GM10248 (cell line): ENCODE measurements around the gene ATXN7L2.
A peak's percentile ranks its signal among the peaks of the same experiment; 100 is the strongest.

Experiments
- CTCF ChIA-PET: fragments of 300-600 bp; sonication (Branson Sonifier 250); formaldehyde crosslinking; extraction: SDS; loops from one replicate; lab custom pipeline; 2021; ENCODE audit warnings: antibody characterized with exemption; lab: Yijun Ruan, JAX
- POLR2A ChIA-PET: fragments of 350-650 bp; sonication (Branson Sonifier 250); formaldehyde crosslinking; extraction: SDS; loops from one replicate; lab custom pipeline; 2020; ENCODE audit warnings: antibody characterized with exemption; lab: Yijun Ruan, JAX
- DNase-seq: peaks from one replicate; pipeline ENCODE4 v3.0.0; 2012; ENCODE audit errors: extremely low spot score
- CTCF ChIP-seq: IDR thresholded peaks from 2 replicates; pipeline ENCODE4 v1.5.1; 2012; ENCODE audit warnings: mild to moderate bottlenecking, low read depth; ENCODE audit errors: extremely low read depth, missing control alignments, control extremely low read depth

The ATXN7L2 gene

GRCh38 chr1:109481646-109482045 lies 2.1 kb upstream of the ATXN7L2 start:
- POLR2A ChIA-PET = interaction anchor here (0.8 kb wide), 1 partner anchor 67 kb away, joined by 3 read pairs; the partner anchor contains the start of gene GNAI3
- TF ChIP-seq CTCF = no peak
- CTCF ChIA-PET = interaction anchor here (2.9 to 43.8 kb wide), 3 partner anchors 9 to 53 kb away, joined by 10 to 1898 read pairs (median 50); partner anchors contain the start of genes CYB561D1 and GPR61
- no peak for DNase-seq

GRCh38 chr1:109482242-109482641 lies 1.5 kb upstream of the ATXN7L2 start:
- CTCF ChIA-PET = interaction anchor here (2.0 to 43.8 kb wide), 4 partner anchors 12 to 502 kb away, joined by 6 to 1898 read pairs (median 29); partner anchors contain the start of genes AHCYL1, CYB561D1 and GPR61
- TF ChIP-seq CTCF = no peak
- POLR2A ChIA-PET = interaction anchor here (0.5 to 0.8 kb wide), 2 partner anchors 49 to 67 kb away, joined by 3 to 4 read pairs; partner anchors contain the start of gene GNAI3
- no peak for DNase-seq

- peak; percentile 24 for TF ChIP-seq CTCF
- POLR2A ChIA-PET = interaction anchor here (0.5 to 1.2 kb wide), 3 partner anchors 49 to 66 kb away, joined by 3 to 4 read pairs (median 3); partner anchors contain the start of gene GNAI3
- no peak for DNase-seq
- CTCF ChIA-PET = interaction anchor here (0.7 to 43.8 kb wide), 9 partner anchors 11 to 547 kb away, joined by 3 to 1898 read pairs (median 3); partner anchors contain the start of genes AHCYL1, CYB561D1 and GPR61
These were observed 674 bp upstream of the ATXN7L2 start for GRCh38 chr1:109482791-109483671.

GRCh38 chr1:109484519-109484975 lies 842 bp downstream of the ATXN7L2 start:
- DNase-seq = no peak
- TF ChIP-seq CTCF = no peak
- ChIA-PET CTCF (interaction anchor here (0.7 to 43.8 kb wide), 7 partner anchors 10 to 545 kb away, joined by 3 to 1898 read pairs (median 4); partner anchors contain the start of genes AHCYL1, CYB561D1, GNAI3 and GPR61), POLR2A (no interaction called here)

- POLR2A ChIA-PET = interaction anchor here (0.5 kb wide), 1 partner anchor 47 kb away, joined by 3 read pairs; no protein-coding TSS in a partner anchor
- TF ChIP-seq CTCF = no peak
- DNase-seq = no peak
- CTCF ChIA-PET = interaction anchor here (1.1 to 43.8 kb wide), 6 partner anchors 9 to 499 kb away, joined by 3 to 1898 read pairs (median 8); partner anchors contain the start of genes AHCYL1, CYB561D1 and GPR61
These were observed 1.3 kb downstream of the ATXN7L2 start for GRCh38 chr1:109485001-109485400.

- POLR2A ChIA-PET = no interaction called here
- CTCF ChIA-PET = interaction anchor here (1.6 to 43.8 kb wide), 5 partner anchors 19 to 153 kb away, joined by 3 to 1898 read pairs (median 10); partner anchors contain the start of genes AMIGO1 and GPR61
- no peak for DNase-seq
- no peak for TF ChIP-seq CTCF
These were observed 3.6 kb downstream of the ATXN7L2 start for GRCh38 chr1:109487261-109487660.
